Adrenal gland (tissue), 12 donors: ENCODE data around the gene MAPK12. TPM values are rescaled to one million over a fixed set of nuclear protein-coding genes. Genes with fewer than 3 reads are reported as not detected.

ENCODE experiments used
- DNase-seq, 7 donors: peaks; one replicate each; pipeline ENCODE4 v3.0.0-alpha.2; 2019 to 2020
- H3K27ac ChIP-seq, 5 donors: fragments of 200-600 bp; sonication (generic) in 4 of 5; 1 replicate in 3 of 5; 2 replicates in 2 of 5; pipeline versions ENCODE4 v1.5.1 to v1.8.0; 2016 to 2020; ENCODE audit warnings: mild to moderate bottlenecking in 1 of 5
- H3K27me3 ChIP-seq: fragments of 200-600 bp; 2 replicates; pipeline ENCODE4 v1.8.0; 2021
- H3K36me3 ChIP-seq, 2 donors: fragments of 200-600 bp; replicated peaks in 1 of 2; 1 replicate in 1 of 2; 2 replicates in 1 of 2; pipeline versions ENCODE4 v1.5.1 to v1.8.0; 2018 to 2022
- H3K4me1 ChIP-seq, 2 donors: fragments of 200-600 bp; replicated peaks in 1 of 2; 1 replicate in 1 of 2; 2 replicates in 1 of 2; pipeline versions ENCODE4 v1.5.1 to v1.8.0; 2018 to 2021
- H3K4me3 ChIP-seq, 4 donors: fragments of 200-600 bp; sonication (generic) in 3 of 4; one replicate each; pipeline ENCODE4 v1.5.1; 2016 to 2018
- H3K9me3 ChIP-seq, 3 donors: fragments of 200-600 bp; sonication (generic) in 1 of 3; replicated peaks in 1 of 3; 1 replicate in 2 of 3; 2 replicates in 1 of 3; pipeline versions ENCODE4 v1.5.1 to v1.8.0; 2016 to 2021
- CTCF ChIP-seq, 6 experiments: fragments of 450-650 bp in 4 of 6; fragments of 200-600 bp in 2 of 6; sonication (generic) in 1 of 6; IDR thresholded peaks; 1 replicate in 5 of 6; 2 replicates in 1 of 6; pipeline versions ENCODE4 v1.5.1 to v1.8.0; 2016 to 2021; ENCODE audit warnings: antibody characterized with exemption in 6 of 6, mild to moderate bottlenecking in 2 of 6, moderate library complexity in 1 of 6
- POLR2A ChIP-seq, 2 donors: fragments of 450-650 bp; IDR thresholded peaks; one replicate each; pipeline ENCODE4 v1.6.1; 2017; ENCODE audit warnings: antibody characterized with exemption in 2 of 2, mild to moderate bottlenecking in 2 of 2, moderate library complexity in 1 of 2
- WGBS, 4 donors: extraction: QIAGEN DNeasy Blood & Tissue Kit in 2 of 4; methylation state at CpG; one replicate each; pipeline versions ENCODE4 v1.1.5 to v1.1.7; 2013 to 2017; 5-methylcytosine and 5-hydroxymethylcytosine counted together
- intact Hi-C, 2 donors: fragments of 100-400 bp; cut with DNase I; formaldehyde crosslinking; loops; one replicate each; pipeline versions ENCODE4 v1.14.1 to v1.15.0; 2022 to 2023
- polyA plus RNA-seq, 3 donors: library from polyadenylated mRNA; stranded (reverse); fragments of 200-250 nt in 2 of 3; fragments of 350-450 nt in 1 of 3; fragmentation: Illumina TruSeq in 1 of 3; extraction: RNeasy Lipid Tissue Mini Kit (QIAGEN cat#74804) in 1 of 3; gene quantifications; one replicate each; pipeline ENCODE4 v1.2.3, GENCODE V29; 2013 to 2014
- total RNA-seq, 9 donors: library from RNA; depleted of rRNA in 4 of 9; stranded (reverse); fragments of >200 nt in 4 of 9; fragments of 120-200 nt in 1 of 9; fragmentation: NEBNext Ultra II Directional in 1 of 9; extraction: Animal tissue kit (Norgen Biotek cat#: 25700) in 1 of 9; gene quantifications; one replicate each; pipeline versions ENCODE4 v1.1.0 to v1.2.4, GENCODE V29; 2013 to 2023
- donor health status: healthy with polysubstance abuse.
- donor health status: Bipolar disorder and iron deficiency.
- donor health status: DM: yes; HTN: yes; CAD: no.
- donor health status: DM: no; HTN: no; CAD: no.
- donor health status: DM: no; HTN: no; CAD: no.
- donor health status: DM: yes; HTN: yes; CAD: no.

The MAPK12 gene
- total and polyA plus RNA-seq, 12 donors, result 1.7 to 17.1 (median 5.4) TPM

DNA sequence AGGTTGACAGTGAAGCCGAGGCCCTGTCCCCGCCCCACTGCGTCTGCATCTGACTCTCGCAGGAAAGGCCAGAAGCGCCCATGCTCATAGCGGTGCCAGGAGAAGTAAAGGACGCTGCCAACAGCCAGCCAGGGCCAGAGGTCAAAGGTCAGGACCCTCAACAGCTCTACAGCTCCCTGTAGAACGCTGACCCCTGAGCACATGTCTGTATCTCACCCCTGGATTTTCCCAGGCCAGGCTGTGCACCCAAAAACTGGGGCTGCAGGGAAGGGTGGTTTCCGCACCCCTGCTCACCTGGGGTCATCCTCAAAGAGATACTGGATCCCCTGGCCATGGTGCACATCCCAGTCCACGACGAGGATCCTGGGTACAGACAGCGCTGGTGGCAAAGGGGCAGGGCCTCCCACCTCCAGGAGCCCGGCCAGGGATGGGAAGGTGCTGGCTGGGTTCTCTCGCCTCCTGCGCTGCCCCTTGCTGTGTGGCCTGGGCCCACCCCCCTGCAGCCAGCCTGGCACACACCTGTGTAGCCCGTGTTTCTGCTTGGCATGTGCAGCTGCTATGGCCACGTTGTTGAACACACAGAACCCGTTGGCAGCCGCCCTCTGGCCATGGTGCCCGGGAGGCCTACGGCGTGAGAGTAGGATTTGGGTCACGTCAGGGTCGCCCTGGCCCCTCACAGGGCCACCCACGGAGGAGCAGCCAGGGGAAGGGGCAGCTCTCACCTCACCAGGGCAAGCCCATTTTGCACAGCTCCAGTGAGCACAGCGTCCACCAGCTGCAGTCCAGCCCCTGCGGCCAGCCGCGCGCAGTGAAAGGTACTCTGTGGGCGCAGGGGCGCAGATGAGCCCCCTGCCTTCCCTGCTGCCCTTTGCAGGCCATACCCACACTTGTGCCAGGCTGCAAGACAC is 11.9 kb downstream of the MAPK12 start:
- TF ChIP-seq CTCF (IDR thresholded peaks at IDR 0.05) (no peak), POLR2A (IDR thresholded peaks at IDR 0.05) (no peak)
- Histone ChIP-seq H3K27me3 (no peaks in the 10 kb centered on the region), H3K4me1 (peaks cover 26 to 29% of the 10 kb centered on the region in 2 donors), H3K27ac (no peak overlapping the region), H3K4me3 (no peak overlapping the region), H3K36me3 (peaks cover 0 to 9% of the 10 kb centered on the region in 2 donors), H3K9me3 (no peaks in the 10 kb centered on the region)
- whole genome bisulfite sequencing, 4 donors, result 85 to 89% (median 86%) methylated on average over 5 to 32 of the region's 32 CpGs
- no peak for DNase-seq
- intact Hi-C loops, result loop anchor here (5.0 to 10.0 kb wide), 2 partner anchors 93 to 365 kb away; partner anchors contain the start of gene PPP6R2 (in 1 of the 2)

GRCh38 chr22:50248196-50249081 is 13.0 kb downstream of the MAPK12 start:
- Histone ChIP-seq H3K4me3 (no peak overlapping the region), H3K4me1 (peaks cover 33 to 38% of the 10 kb centered on the region in 2 donors), H3K9me3 (no peaks in the 10 kb centered on the region), H3K27ac (no peak overlapping the region), H3K27me3 (no peaks in the 10 kb centered on the region), H3K36me3 (peaks cover 0 to 9% of the 10 kb centered on the region in 2 donors)
- no peak for DNase-seq
- intact Hi-C loops, result no loop called here
- WGBS, 4 donors, result 76 to 85% (median 81%) methylated on average over 4 to 29 of the region's 29 CpGs
- no peak for TF ChIP-seq POLR2A (IDR thresholded peaks at IDR 0.05)
- no peak for TF ChIP-seq CTCF (IDR thresholded peaks at IDR 0.05)

DNA sequence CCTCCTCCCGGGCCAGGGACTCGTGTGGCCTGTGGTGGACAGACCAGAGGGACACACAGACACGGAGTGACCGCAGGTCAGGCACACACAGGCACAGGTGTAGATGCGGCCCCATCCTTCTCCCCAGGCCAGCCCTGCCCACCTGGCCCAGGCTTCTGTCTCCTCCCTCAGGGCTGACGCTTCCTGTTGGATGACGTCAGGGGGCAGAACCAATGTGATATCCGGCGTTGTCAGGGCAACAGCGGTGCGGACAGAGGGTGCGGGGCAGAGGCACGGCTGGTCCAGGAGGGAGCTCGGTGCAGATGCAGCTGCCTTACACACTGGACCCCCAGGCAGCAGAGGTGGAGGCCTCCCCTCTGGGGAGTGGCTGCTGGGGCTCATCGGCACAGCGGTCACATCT is 13.7 kb downstream of the MAPK12 start:
- H3K27me3 ChIP-seq, result no peaks in the 10 kb centered on the region
- no peaks in the 10 kb centered on the region for H3K9me3 ChIP-seq
- WGBS, 4 donors, result 45 to 70% (median 49%) methylated on average over 2 to 16 of the region's 16 CpGs
- peak in 3 of 7 donors; percentile 35 to 86 (median 48) for DNase-seq
- TF ChIP-seq CTCF (IDR thresholded peaks at IDR 0.05) (no peak), POLR2A (IDR thresholded peaks at IDR 0.05) (no peak)
- no peak overlapping the region for H3K4me3 ChIP-seq
- intact Hi-C loops, result no loop called here
- peaks cover 0 to 9% of the 10 kb centered on the region in 2 donors for H3K36me3 ChIP-seq
- H3K27ac ChIP-seq, result no peak overlapping the region
- peaks cover 40 to 45% of the 10 kb centered on the region in 2 donors for H3K4me1 ChIP-seq
